H1 (cell line): ENCODE data around the gene SMARCA1. TPM values are rescaled to one million over a fixed set of nuclear protein-coding genes. Genes with fewer than 3 reads are reported as not detected.

Experiments used
- CTCF ChIA-PET: fragments of 300-600 bp; sonication (Branson Sonifier 250); formaldehyde crosslinking; loops from one replicate; lab custom pipeline; 2021; ENCODE audit not compliant: partially characterized antibody; lab: Charles Lee
- POLR2A ChIA-PET: fragments of 300-600 bp; sonication (Branson Sonifier 250); formaldehyde crosslinking; loops from one replicate; lab custom pipeline; 2021; ENCODE audit warnings: inconsistent platforms; ENCODE audit not compliant: partially characterized antibody; lab: Charles Lee
- DNase-seq, 2 experiments: peaks; one replicate each; pipeline versions ENCODE4 v3.0.0 to v3.0.0-alpha.2; 2010 to 2022; ENCODE audit warnings: low spot score in 2 of 2, low read depth in 1 of 2, mixed read lengths in 1 of 2
- FAIRE-seq: peaks from 2 replicates; lab custom pipeline; 2011; peaks lifted over from hg19 to GRCh38; lab: Jason Lieb, UNC
- H2AFZ ChIP-seq: 2 replicates; pipeline ENCODE4 v1.8.1; 2012; ENCODE audit warnings: low read length, inconsistent platforms
- H2AK5ac ChIP-seq: 2 replicates; pipeline ENCODE4 v1.6.1; 2013; ENCODE audit warnings: low read depth, low read length
- H2BK120ac ChIP-seq: replicated peaks from 2 replicates; pipeline ENCODE3; 2013; ENCODE audit warnings: low read depth, low read length, inconsistent platforms
- H2BK12ac ChIP-seq: 2 replicates; pipeline ENCODE4 v1.6.1; 2013; ENCODE audit warnings: low read depth, low read length
- H2BK15ac ChIP-seq: 2 replicates; pipeline ENCODE4 v1.6.1; 2013; ENCODE audit warnings: low read length
- H2BK20ac ChIP-seq: 2 replicates; pipeline ENCODE4 v1.6.1; 2013; ENCODE audit warnings: low read length
- H2BK5ac ChIP-seq: 2 replicates; pipeline ENCODE4 v1.6.1; 2013; ENCODE audit warnings: low read depth, low read length
- H3K14ac ChIP-seq: 2 replicates; pipeline ENCODE4 v1.6.1; 2013; ENCODE audit warnings: inconsistent platforms; ENCODE audit not compliant: insufficient read length
- H3K18ac ChIP-seq: 2 replicates; pipeline ENCODE4 v1.6.1; 2013; ENCODE audit warnings: low read length; ENCODE audit errors: extremely low read depth
- H3K23ac ChIP-seq: 2 replicates; pipeline ENCODE4 v1.6.1; 2013; ENCODE audit warnings: inconsistent platforms; ENCODE audit not compliant: insufficient read length
- H3K23me2 ChIP-seq: 2 replicates; pipeline ENCODE4 v1.6.1; 2013; ENCODE audit warnings: low read depth, low read length
- H3K27ac ChIP-seq: 2 replicates; pipeline ENCODE4 v1.6.1; 2011; ENCODE audit warnings: low read depth, low read length, inconsistent platforms
- H3K27me3 ChIP-seq, 4 experiments: replicated peaks in 1 of 4; 1 replicate in 1 of 4; 2 replicates in 3 of 4; pipeline versions ENCODE4 v1.6.1 to v1.8.1; 2011 to 2013; ENCODE audit warnings: low read length in 3 of 4, mild to moderate bottlenecking in 3 of 4, inconsistent platforms in 2 of 4, mixed read lengths in 2 of 4, moderate library complexity in 1 of 4; ENCODE audit not compliant: control insufficient read depth in 3 of 4, insufficient read depth in 3 of 4; ENCODE audit errors: extremely low read depth in 1 of 4
- H3K36me3 ChIP-seq, 4 experiments: 2 replicates each; pipeline versions ENCODE4 v1.6.1 to v1.8.1; 2011 to 2013; ENCODE audit warnings: mild to moderate bottlenecking in 4 of 4, low read length in 3 of 4, moderate library complexity in 2 of 4, control low read depth in 1 of 4, inconsistent platforms in 1 of 4; ENCODE audit not compliant: insufficient read depth in 4 of 4, control insufficient read depth in 2 of 4
- H3K4ac ChIP-seq: replicated peaks from 2 replicates; pipeline ENCODE3; 2013; ENCODE audit warnings: low read length, low read depth, mixed read lengths, inconsistent platforms; ENCODE audit not compliant: insufficient read length
- H3K4me1 ChIP-seq, 4 experiments: replicated peaks in 1 of 4; 1 replicate in 1 of 4; 2 replicates in 3 of 4; pipeline versions ENCODE4 v1.6.1 to v1.8.1; 2011 to 2013; ENCODE audit warnings: low read length in 3 of 4, inconsistent platforms in 2 of 4, mixed read lengths in 1 of 4; ENCODE audit not compliant: insufficient read depth in 4 of 4, control insufficient read depth in 3 of 4
- H3K4me2 ChIP-seq, 2 experiments: 2 replicates each; pipeline versions ENCODE4 v1.6.1 to v1.8.1; 2011 to 2013; ENCODE audit warnings: low read depth in 2 of 2, low read length in 2 of 2, control low read depth in 1 of 2, inconsistent platforms in 1 of 2, mild to moderate bottlenecking in 1 of 2; ENCODE audit not compliant: insufficient read depth in 1 of 2
- H3K4me3 ChIP-seq, 4 experiments: fragments of 200-600, 300-600 bp in 1 of 4; sonication (generic), shearing (Covaris generic), sonication (Bioruptor Twin) in 1 of 4; 2 replicates each; pipeline versions ENCODE4 v1.5.1 to v1.8.1; 2011 to 2016; ENCODE audit warnings: low read length in 4 of 4, low read depth in 3 of 4, control low read depth in 2 of 4, inconsistent platforms in 2 of 4, mild to moderate bottlenecking in 2 of 4, mixed read lengths in 1 of 4, moderate library complexity in 1 of 4; ENCODE audit not compliant: insufficient read depth in 2 of 4; ENCODE audit errors: extremely low read depth in 1 of 4
- H3K56ac ChIP-seq: replicated peaks from 2 replicates; pipeline ENCODE3; 2013; ENCODE audit warnings: low read depth, mild to moderate bottlenecking, mixed read lengths, low read length, inconsistent platforms; ENCODE audit not compliant: insufficient read length
- H3K79me1 ChIP-seq: 2 replicates; pipeline ENCODE4 v1.6.1; 2013; ENCODE audit warnings: low read depth, low read length, control low read depth
- H3K79me2 ChIP-seq, 2 experiments: 2 replicates each; pipeline versions ENCODE4 v1.6.1 to v1.8.1; 2012 to 2013; ENCODE audit warnings: low read length in 2 of 2, mild to moderate bottlenecking in 2 of 2, inconsistent platforms in 1 of 2; ENCODE audit not compliant: insufficient read depth in 2 of 2, control insufficient read depth in 1 of 2
- H3K9ac ChIP-seq, 4 experiments: replicated peaks in 1 of 4; 1 replicate in 1 of 4; 2 replicates in 3 of 4; pipeline versions ENCODE4 v1.6.1 to v1.8.1; 2011 to 2013; ENCODE audit warnings: low read depth in 3 of 4, low read length in 3 of 4, control low read depth in 2 of 4, mild to moderate bottlenecking in 2 of 4, moderate library complexity in 2 of 4, inconsistent platforms in 1 of 4; ENCODE audit errors: extremely low read depth in 1 of 4
- H3K9me3 ChIP-seq, 2 experiments: 2 replicates each; pipeline versions ENCODE4 v1.6.1 to v1.8.1; 2012 to 2013; ENCODE audit warnings: mild to moderate bottlenecking in 2 of 2, moderate library complexity in 2 of 2, control low read depth in 1 of 2, inconsistent platforms in 1 of 2, low read depth in 1 of 2, low read length in 1 of 2, mixed read lengths in 1 of 2; ENCODE audit not compliant: insufficient read depth in 2 of 2
- H4K20me1 ChIP-seq, 2 experiments: replicated peaks in 1 of 2; 2 replicates each; pipeline versions ENCODE3 to v1.8.1; 2011 to 2013; ENCODE audit warnings: inconsistent platforms in 2 of 2, low read length in 2 of 2, mild to moderate bottlenecking in 1 of 2; ENCODE audit not compliant: insufficient read depth in 2 of 2, control insufficient read depth in 1 of 2
- H4K5ac ChIP-seq: 2 replicates; pipeline ENCODE4 v1.6.1; 2013; ENCODE audit warnings: low read length, low read depth, mixed read lengths, inconsistent platforms; ENCODE audit not compliant: insufficient read length
- H4K8ac ChIP-seq: 2 replicates; pipeline ENCODE4 v1.8.0; 2013; ENCODE audit warnings: mild to moderate bottlenecking, moderate library complexity, low read length, inconsistent platforms; ENCODE audit not compliant: insufficient read depth; ENCODE audit errors: extremely low read depth
- H4K91ac ChIP-seq: replicated peaks from 2 replicates; pipeline ENCODE3; 2013; ENCODE audit warnings: low read length, mixed read lengths, inconsistent platforms; ENCODE audit not compliant: insufficient read length
- GABPA ChIP-seq: IDR thresholded peaks from 2 replicates; pipeline ENCODE4 v1.6.1; 2011; ENCODE audit warnings: mild to moderate bottlenecking, low read length, moderate library complexity, borderline replicate concordance; ENCODE audit not compliant: insufficient read depth
- KDM1A ChIP-seq: fragments of 200-600, 300-600 bp; sonication (generic); IDR thresholded peaks from 2 replicates; pipeline ENCODE4 v1.7.1; 2016; ENCODE audit warnings: mild to moderate bottlenecking, low read length, borderline replicate concordance
- WGBS, 2 experiments: shearing (Covaris generic) in 1 of 2; methylation state at CpG; one replicate each; pipeline versions ENCODE4 v1.1.6 to v1.1.7; 2013 to 2015; ENCODE audit warnings: low lambda C conversion rate in 2 of 2, mixed read lengths in 2 of 2, inconsistent platforms in 1 of 2, low coverage in 1 of 2, missing lambda C conversion rate in 1 of 2; ENCODE audit not compliant: insufficient replicate concordance in 2 of 2, insufficient coverage in 1 of 2, insufficient read length in 1 of 2; ENCODE audit errors: extremely low coverage in 1 of 2, missing lambda C conversion rate in 1 of 2; 5-methylcytosine and 5-hydroxymethylcytosine counted together
- polyA plus RNA-seq, 7 experiments: library from polyadenylated mRNA; depleted of rRNA in 3 of 7; stranded (reverse) in 5 of 7; unstranded in 2 of 7; fragments of >200 nt in 5 of 7; fragments of 200-250 nt in 2 of 7; gene quantifications; 1 replicate in 5 of 7; 2 replicates in 1 of 7; 4 replicates in 1 of 7; pipeline versions ENCODE4 v1.2.1 to v1.2.3, GENCODE V29; 2011 to 2013; ENCODE audit warnings: missing spikeins in 2 of 7, mixed read lengths in 2 of 7
- total RNA-seq: library from RNA; stranded (reverse); fragmentation: NEBNext Ultra II Directional; extraction: Animal tissue kit (Norgen Biotek cat#: 25700); gene quantifications from 2 replicates; pipeline ENCODE4 v1.2.1, GENCODE V29; 2021

The SMARCA1 gene
- total and polyA plus RNA-seq, 2 of the 8 experiments (the other 6 are each of a cell fraction or from before 2014, with no cell fraction given), result 13.1 to 54.4 TPM

DNA sequence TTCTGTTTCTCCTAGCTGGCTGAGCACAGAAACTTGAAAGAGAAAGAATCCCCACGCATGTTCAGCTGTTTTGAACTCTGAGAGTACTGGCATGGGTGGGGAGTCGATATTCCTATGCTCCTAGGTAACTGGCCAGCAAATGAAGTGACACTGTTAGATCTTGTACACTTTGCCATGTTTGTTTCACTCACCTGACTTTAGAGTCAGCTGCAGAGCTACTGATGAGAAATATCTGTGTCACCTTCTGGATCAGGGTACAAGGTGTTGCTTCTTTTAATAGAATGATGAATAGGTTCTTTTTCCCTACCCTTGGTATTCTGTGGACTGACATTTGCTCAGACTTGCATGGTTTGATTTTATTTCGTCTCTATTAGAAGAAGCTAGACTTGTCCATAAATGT, 45.1 kb upstream of the SMARCA1 start:
- Histone ChIP-seq H2BK120ac (no peak overlapping the region), H3K23ac (no peak overlapping the region), H3K79me1 (no peaks in the 10 kb centered on the region), H3K4me3 (no peak overlapping the region), H2BK15ac (no peak overlapping the region), H2BK5ac (no peak overlapping the region), H2BK12ac (no peak overlapping the region), H4K91ac (no peak overlapping the region), H3K18ac (no peak overlapping the region), H4K5ac (no peak overlapping the region), H3K9ac (no peak overlapping the region), H2BK20ac (no peak overlapping the region), H3K79me2 (no peaks in the 10 kb centered on the region), H4K8ac (no peak overlapping the region), H3K27ac (no peak overlapping the region), H3K36me3 (peaks cover 0 to 38% (median 10%) of the 10 kb centered on the region in 4 experiments; a peak in 6 of 8 replicates), H3K4me1 (no peaks in the 10 kb centered on the region), H3K14ac (no peak overlapping the region), H3K27me3 (no peaks in the 10 kb centered on the region)
- WGBS, 2 experiments, result 91% methylated on average over 2 of the region's 3 CpGs; no CpG with 5 or more reads in 1 of the 2 experiments
- CTCF ChIA-PET, result interaction anchor here (1.8 kb wide), 1 partner anchor 15 kb away, joined by 3 read pairs; no protein-coding TSS in a partner anchor
- FAIRE-seq, result no peak
- DNase-seq, result no peak
- TF ChIP-seq GABPA (no peak), KDM1A (no peak)
- TF ChIP-seq, all 59 proteins: peak for 0
- POLR2A ChIA-PET, result no interaction called here
- no peak overlapping the region for H2AFZ ChIP-seq
- H3K23me2 ChIP-seq, result no peaks in the 10 kb centered on the region
- no peak overlapping the region for H3K4ac ChIP-seq
- H3K4me2 ChIP-seq, result no peak overlapping the region
- H3K9me3 ChIP-seq, result no peaks in the 10 kb centered on the region
- no peak overlapping the region for H2AK5ac ChIP-seq
- H4K20me1 ChIP-seq, result no peaks in the 10 kb centered on the region
- no peak overlapping the region for H3K56ac ChIP-seq
